ENCODE measurements around the gene CDH12.

- TF ChIP-seq CTCF (IDR thresholded peaks at IDR 0.05 in 8 of 11, conservative IDR thresholded peaks at IDR 0.05 in 3 of 11) (no peak), POLR2A (IDR thresholded peaks at IDR 0.05) (no peak)
Observed at GRCh38 chr5:22471154-22471553, 382.0 kb downstream of the CDH12 start.
